HepG2 (cell line): Measurements from ENCODE around the gene SVOP. TPM values are rescaled to one million over a fixed set of nuclear protein-coding genes. Genes with fewer than 3 reads are reported as not detected.
A peak's percentile ranks its signal among the peaks of the same experiment; 100 is the strongest.

Experiments
- CBX1 ChIP-seq: IDR thresholded peaks from one replicate; pipeline ENCODE4 v1.6.1; 2016; ENCODE audit warnings: antibody characterized with exemption, low read depth
- DMAP1 ChIP-seq: IDR thresholded peaks from 2 replicates; pipeline ENCODE4 v1.6.1; 2016
- DNMT3B ChIP-seq: conservative IDR thresholded peaks from 2 replicates; pipeline ENCODE4 v1.6.1; 2016; ENCODE audit warnings: missing biosample characterization, control low read depth
- GPN1 ChIP-seq: sonication (generic); formaldehyde crosslinking; IDR thresholded peaks from 2 replicates; pipeline ENCODE4 v1.5.1; 2020; ENCODE audit warnings: missing genetic modification reagents, borderline replicate concordance
- HOXA9 ChIP-seq: sonication (generic); formaldehyde crosslinking; IDR thresholded peaks from 2 replicates; pipeline ENCODE4 v1.8.1; 2022; ENCODE audit warnings: missing genetic modification reagents, mild to moderate bottlenecking, moderate library complexity, borderline replicate concordance
- KDM5A ChIP-seq: fragments of 200-600 bp; sonication (generic); IDR thresholded peaks from 2 replicates; pipeline ENCODE4 v1.7.0; 2018; ENCODE audit warnings: antibody characterized with exemption, mild to moderate bottlenecking, low read length, borderline replicate concordance
- KLF13 ChIP-seq: sonication (generic); formaldehyde crosslinking; IDR thresholded peaks from 2 replicates; pipeline ENCODE4 v1.4.0; 2020; ENCODE audit warnings: mild to moderate bottlenecking, missing genetic modification reagents
- MBNL3 ChIP-seq: fragments of 250-450 bp; sonication (Bioruptor Pico); conservative IDR thresholded peaks from 2 replicates; pipeline ENCODE4 v1.8.0; 2022; ENCODE audit warnings: mild to moderate bottlenecking, inconsistent platforms
- MIER2 ChIP-seq: IDR thresholded peaks from 2 replicates; pipeline ENCODE4 v1.6.1; 2016; ENCODE audit warnings: missing biosample characterization, missing genetic modification reagents
- NR2F1 ChIP-seq, 2 experiments: fragments of 450-650 bp in 1 of 2; formaldehyde crosslinking in 1 of 2; IDR thresholded peaks; 2 replicates each; pipeline versions ENCODE4 v1.5.0 to v1.6.1; 2016 to 2020; ENCODE audit warnings: mild to moderate bottlenecking in 1 of 2, missing compliant biosample characterization in 1 of 2, missing genetic modification reagents in 1 of 2, moderate library complexity in 1 of 2
- RAD21 ChIP-seq: fragments of 450-650 bp; formaldehyde crosslinking; IDR thresholded peaks from 2 replicates; pipeline ENCODE4 v1.5.0; 2020; ENCODE audit warnings: mild to moderate bottlenecking
- SCMH1 ChIP-seq: sonication (generic); formaldehyde crosslinking; IDR thresholded peaks from 2 replicates; pipeline ENCODE4 v1.9.0; 2021; ENCODE audit warnings: missing genetic modification reagents, mild to moderate bottlenecking, borderline replicate concordance
- SYNCRIP ChIP-seq: fragments of 200-400 bp; formaldehyde crosslinking; IDR thresholded peaks from 2 replicates; pipeline ENCODE4 v1.6.1; 2018; ENCODE audit warnings: mild to moderate bottlenecking, low read depth, low read length; ENCODE audit not compliant: insufficient read depth
- THAP9 ChIP-seq: sonication (generic); formaldehyde crosslinking; IDR thresholded peaks from 2 replicates; pipeline ENCODE4; 2020; ENCODE audit warnings: missing genetic modification reagents, mild to moderate bottlenecking, borderline replicate concordance
- ZBTB39 ChIP-seq: sonication (generic); formaldehyde crosslinking; IDR thresholded peaks from 2 replicates; pipeline ENCODE4 v1.5.0; 2020; ENCODE audit warnings: missing genetic modification reagents
- ZNF160 ChIP-seq: sonication (generic); formaldehyde crosslinking; IDR thresholded peaks from 2 replicates; pipeline ENCODE4 v1.8.0; 2022; ENCODE audit warnings: mild to moderate bottlenecking, inconsistent platforms, missing genetic modification reagents
- ZNF549 ChIP-seq: sonication (generic); formaldehyde crosslinking; IDR thresholded peaks from 2 replicates; pipeline ENCODE4 v1.5.0; 2020; ENCODE audit warnings: missing genetic modification reagents
- ZNF563 ChIP-seq: sonication (generic); formaldehyde crosslinking; IDR thresholded peaks from 2 replicates; pipeline ENCODE4 v1.8.0; 2022; ENCODE audit warnings: mild to moderate bottlenecking, moderate library complexity, missing genetic modification reagents
- ZNF576 ChIP-seq: sonication (generic); formaldehyde crosslinking; IDR thresholded peaks from 2 replicates; pipeline ENCODE4 v1.4.0; 2020; ENCODE audit warnings: mild to moderate bottlenecking, missing genetic modification reagents
- ZNF773 ChIP-seq: sonication (generic); formaldehyde crosslinking; IDR thresholded peaks from 2 replicates; pipeline ENCODE4 v1.4.0; 2020; ENCODE audit warnings: missing genetic modification reagents, borderline replicate concordance
- ZNF850 ChIP-seq: sonication (generic); formaldehyde crosslinking; conservative IDR thresholded peaks from 2 replicates; pipeline ENCODE4 v1.9.0; 2021; ENCODE audit warnings: mild to moderate bottlenecking, missing genetic modification reagents
- ZZZ3 ChIP-seq: sonication (generic); formaldehyde crosslinking; IDR thresholded peaks from 2 replicates; pipeline ENCODE4 v1.4.0; 2020; ENCODE audit warnings: missing genetic modification reagents, mild to moderate bottlenecking, borderline replicate concordance
- polyA plus RNA-seq, 8 experiments: library from polyadenylated mRNA; depleted of rRNA in 3 of 8; stranded (reverse) in 7 of 8; unstranded in 1 of 8; fragments of >200 nt; fragmentation: Illumina TruSeq in 4 of 8; extraction: Trizol in 4 of 8; gene quantifications; 2 replicates each; pipeline versions ENCODE4 v1.2.1 to v1.2.3, GENCODE V29; 2011 to 2016; ENCODE audit warnings: low read depth in 4 of 8, missing spikeins in 1 of 8, mixed read lengths in 1 of 8; ENCODE audit not compliant: insufficient read depth in 1 of 8
- total RNA-seq, 5 experiments: library from RNA; depleted of rRNA; stranded (reverse); fragments of >200 nt; fragmentation: Illumina TruSeq; extraction: Trizol; gene quantifications; 2 replicates each; pipeline ENCODE4 v1.2.3, GENCODE V29; 2016; ENCODE audit warnings: low read depth in 1 of 5
- TF ChIP-seq, protein P1 (sequence below): sonication (generic); formaldehyde crosslinking; IDR thresholded peaks from 2 replicates; pipeline ENCODE4 v1.4.0; 2020; ENCODE audit warnings: missing genetic modification reagents

SVOP gene
- total and polyA plus RNA-seq, 2 of the 13 experiments (the other 11 are each of a cell fraction or from before 2014, with no cell fraction given): not detected

- TF ChIP-seq ZNF160 (CRISPR knock-in tag) (peak; percentile 91; the same call in 1 of the 2 replicates), ZNF549 (no peak), HOXA9 (CRISPR knock-in tag) (peak; percentile 83; the same call in 1 of the 2 replicates), ZZZ3 (peak; percentile 72; the same call in 1 of the 2 replicates), ZNF773 (CRISPR knock-in tag) (peak; percentile 87; the same call in 1 of the 2 replicates), MBNL3 (no peak), GPN1 (CRISPR knock-in tag) (peak; percentile 94; the same call in 1 of the 2 replicates), KLF13 (CRISPR knock-in tag) (0 out of 2 replicates have a peak, but pooled peaks have one; percentile 75), DNMT3B (CRISPR knock-in tag) (peak; percentile 98; the same call in 1 of the 2 replicates), SYNCRIP (no peak), KDM5A (no peak), ZNF850 (no peak), SCMH1 (CRISPR knock-in tag) (no peak), ZBTB39 (CRISPR knock-in tag) (no peak), THAP9 (CRISPR knock-in tag) (peak; percentile 33; the same call in 1 of the 2 replicates), CBX1 (no peak), RAD21 (peak; percentile 47; the same call in 1 of the 2 replicates), ZNF576 (CRISPR knock-in tag) (no peak), NR2F1 (CRISPR knock-in tag; IDR thresholded peaks at IDR 0.05) (no peak), DMAP1 (CRISPR knock-in tag) (no peak; the same call in 1 of the 2 replicates), ZNF563 (peak; percentile 91), MIER2 (CRISPR knock-in tag) (peak; percentile 100)
- TF ChIP-seq, protein P1, sequence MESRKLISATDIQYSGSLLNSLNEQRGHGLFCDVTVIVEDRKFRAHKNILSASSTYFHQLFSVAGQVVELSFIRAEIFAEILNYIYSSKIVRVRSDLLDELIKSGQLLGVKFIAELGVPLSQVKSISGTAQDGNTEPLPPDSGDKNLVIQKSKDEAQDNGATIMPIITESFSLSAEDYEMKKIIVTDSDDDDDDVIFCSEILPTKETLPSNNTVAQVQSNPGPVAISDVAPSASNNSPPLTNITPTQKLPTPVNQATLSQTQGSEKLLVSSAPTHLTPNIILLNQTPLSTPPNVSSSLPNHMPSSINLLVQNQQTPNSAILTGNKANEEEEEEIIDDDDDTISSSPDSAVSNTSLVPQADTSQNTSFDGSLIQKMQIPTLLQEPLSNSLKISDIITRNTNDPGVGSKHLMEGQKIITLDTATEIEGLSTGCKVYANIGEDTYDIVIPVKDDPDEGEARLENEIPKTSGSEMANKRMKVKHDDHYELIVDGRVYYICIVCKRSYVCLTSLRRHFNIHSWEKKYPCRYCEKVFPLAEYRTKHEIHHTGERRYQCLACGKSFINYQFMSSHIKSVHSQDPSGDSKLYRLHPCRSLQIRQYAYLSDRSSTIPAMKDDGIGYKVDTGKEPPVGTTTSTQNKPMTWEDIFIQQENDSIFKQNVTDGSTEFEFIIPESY: 0 out of 2 replicates have a peak, but pooled peaks have one; percentile 14
Observed at GRCh38 chr12:109020796-109021380, at the start of gene SVOP (continued).
